Inflammatory macrophage (primary cell): ENCODE measurements around the gene TEKT1.
"Not testable (repeated sequence)": the region's sequence is repeated elsewhere in the genome, so short reads cannot be mapped to it uniquely, and the experiment has no call there.

Experiments used
- DNase-seq, 2 donors: peaks; one replicate each; pipeline ENCODE4 v3.0.0-alpha.2; 2020 to 2022
- total RNA-seq, 18 experiments: gene quantifications; one replicate each; lab custom pipeline; 2026; ENCODE audit warnings: mixed read lengths in 6 of 18, inconsistent platforms in 2 of 18; lab: John Stamatoyannopoulos, UW

Gene TEKT1
- 0 to 0.23 (median 0) reads per million in 18 experiments for total RNA-seq

GRCh38 chr17:6831661-6832263, at the start of gene TEKT1:
Gene TEKT1, minus strand, starts transcription at chr17:6831729. Its CDS starts 1,353 bp downstream, at chr17:6830376.
- peak; percentile 76 to 82 for DNase-seq

- DNase-seq: not testable (repeated sequence)
Observed at GRCh38 chr17:6879221-6879975, 47.9 kb upstream of the TEKT1 start.

GRCh38 chr17:6875276-6875675, 43.7 kb upstream of the TEKT1 start:
- DNase-seq: not testable (repeated sequence)

- DNase-seq: no peak
Observed at GRCh38 chr17:6872936-6873335, 41.4 kb upstream of the TEKT1 start.

- no peak for DNase-seq
Observed at GRCh38 chr17:6870841-6871240, 39.3 kb upstream of the TEKT1 start.

- no peak for DNase-seq
Observed at GRCh38 chr17:6868582-6868981, 37.1 kb upstream of the TEKT1 start.

- no peak for DNase-seq
Observed at GRCh38 chr17:6867849-6868248, 36.3 kb upstream of the TEKT1 start.

- DNase-seq: no peak
Observed at GRCh38 chr17:6862825-6863224, 31.3 kb upstream of the TEKT1 start.

- no peak for DNase-seq
Observed at GRCh38 chr17:6862122-6862521, 30.6 kb upstream of the TEKT1 start.

GRCh38 chr17:6857904-6858303, 26.4 kb upstream of the TEKT1 start:
- DNase-seq: no peak

- no peak for DNase-seq
Observed at GRCh38 chr17:6857336-6857735, 25.8 kb upstream of the TEKT1 start.

- no peak for DNase-seq
Observed at GRCh38 chr17:6856051-6856450, 24.5 kb upstream of the TEKT1 start.

GRCh38 chr17:6853764-6854442, 22.4 kb upstream of the TEKT1 start:
- DNase-seq: no peak

GRCh38 chr17:6848545-6849179, 17.1 kb upstream of the TEKT1 start:
- not testable (repeated sequence) for DNase-seq

- DNase-seq: not testable (repeated sequence)
Observed at GRCh38 chr17:6846138-6846537, 14.6 kb upstream of the TEKT1 start.

- DNase-seq: not testable (repeated sequence)
Observed at GRCh38 chr17:6844406-6844805, 12.9 kb upstream of the TEKT1 start.

- DNase-seq: peak; percentile 28 to 73
Observed at GRCh38 chr17:6843241-6843880, 11.8 kb upstream of the TEKT1 start.

- not testable (repeated sequence) for DNase-seq
Observed at GRCh38 chr17:6841769-6842168, 10.2 kb upstream of the TEKT1 start.

- DNase-seq: no peak
Observed at GRCh38 chr17:6830383-6830986, 1.0 kb downstream of the TEKT1 start.

GRCh38 chr17:6823011-6823442, 8.5 kb downstream of the TEKT1 start:
- DNase-seq: peak in 1 of 2 donors; percentile 26

GRCh38 chr17:6818938-6819337, 12.6 kb downstream of the TEKT1 start:
- no peak for DNase-seq

- DNase-seq: not testable (repeated sequence)
Observed at GRCh38 chr17:6816368-6816767, 15.2 kb downstream of the TEKT1 start.
